Measurements from ENCODE around the gene MGAT5.
"Not testable (repeated sequence)": the region's sequence is repeated elsewhere in the genome, so short reads cannot be mapped to it uniquely, and the experiment has no call there.

Gene MGAT5

DNA sequence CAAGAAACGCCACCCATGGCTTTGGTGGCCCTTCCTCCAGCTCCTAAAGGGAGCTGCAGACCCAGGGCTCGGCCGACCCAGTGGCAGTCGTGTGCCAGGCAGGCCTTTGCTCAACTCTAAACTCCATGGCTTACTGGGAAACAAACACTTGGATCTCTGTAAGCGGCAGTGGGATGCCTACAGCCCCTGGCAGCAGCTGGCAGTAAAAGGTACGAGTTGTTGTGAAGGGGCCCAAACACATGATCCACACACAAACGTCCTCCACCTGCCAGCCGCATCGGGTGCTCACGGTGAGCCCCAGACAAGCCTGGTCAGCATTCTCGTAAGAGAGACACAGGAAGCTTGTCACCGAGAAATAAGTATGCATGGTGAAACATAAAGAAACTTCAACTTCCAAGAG, 214.9 kb downstream of the MGAT5 start:
- no peak for DNase-seq (ENCODE audit: low read depth)

GRCh38 chr2:134469516-134470115, 215.7 kb downstream of the MGAT5 start:
- no peak for DNase-seq (ENCODE audit: low read depth)

GRCh38 chr2:134470561-134471168, 216.8 kb downstream of the MGAT5 start:
- DNase-seq (ENCODE audit: low read depth), result no peak

DNA sequence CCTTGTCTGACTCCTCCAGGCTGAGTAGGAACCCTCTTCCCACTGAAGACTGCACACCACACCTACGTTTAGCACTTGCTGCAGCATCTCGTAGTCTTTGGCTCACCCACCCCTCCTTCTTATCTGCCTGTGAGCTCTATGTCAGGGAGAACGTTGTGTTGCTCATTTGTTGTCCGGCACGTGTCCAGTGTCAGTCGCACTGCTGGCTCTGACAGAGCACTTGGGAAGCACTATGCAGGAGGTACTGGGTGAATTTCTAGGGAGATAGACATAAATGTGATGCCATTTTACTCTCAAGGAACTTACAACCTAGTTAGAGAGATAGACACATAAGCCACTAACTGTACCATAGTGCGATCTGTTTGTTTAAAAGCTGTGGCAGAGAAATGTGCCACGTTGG, 223.1 kb downstream of the MGAT5 start:
- DNase-seq (ENCODE audit: low read depth), result not testable (repeated sequence)

GRCh38 chr2:134479696-134480330, 225.9 kb downstream of the MGAT5 start:
- DNase-seq (ENCODE audit: low read depth), result no peak

GRCh38 chr2:134482131-134482723, 228.4 kb downstream of the MGAT5 start:
- DNase-seq (ENCODE audit: low read depth), result no peak

DNA sequence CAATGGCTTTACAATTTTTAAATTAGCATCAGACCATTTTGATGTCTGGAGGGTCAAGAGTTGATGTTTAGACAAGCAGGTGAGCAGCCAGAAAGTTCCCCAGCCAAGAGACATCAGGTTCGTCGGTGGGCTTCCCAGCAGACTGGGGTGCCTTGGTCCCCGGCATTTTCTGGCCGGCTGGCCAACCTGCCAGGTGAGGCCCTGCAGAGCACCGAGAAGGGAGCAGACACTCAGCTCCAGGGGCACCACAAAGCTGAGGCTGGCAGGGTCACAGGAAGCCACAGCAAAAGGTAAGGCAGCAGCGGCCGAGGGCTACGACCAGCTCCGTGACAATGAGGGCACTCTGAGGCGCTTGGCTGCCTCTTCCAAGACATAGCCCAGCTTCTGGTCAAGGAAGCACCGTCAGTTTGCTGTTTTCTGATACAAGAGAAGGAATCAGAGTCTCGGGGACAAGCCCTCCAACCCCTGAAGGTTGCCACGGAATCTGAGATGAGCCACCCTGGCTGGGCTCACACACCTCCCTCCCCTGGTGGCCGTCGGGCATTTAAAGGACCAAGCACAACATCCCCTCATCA, 229.0 kb downstream of the MGAT5 start:
- DNase-seq (ENCODE audit: low read depth), result no peak

- DNase-seq (ENCODE audit: low read depth), result no peak
Observed at GRCh38 chr2:134489732-134490384, 236.0 kb downstream of the MGAT5 start.

DNA sequence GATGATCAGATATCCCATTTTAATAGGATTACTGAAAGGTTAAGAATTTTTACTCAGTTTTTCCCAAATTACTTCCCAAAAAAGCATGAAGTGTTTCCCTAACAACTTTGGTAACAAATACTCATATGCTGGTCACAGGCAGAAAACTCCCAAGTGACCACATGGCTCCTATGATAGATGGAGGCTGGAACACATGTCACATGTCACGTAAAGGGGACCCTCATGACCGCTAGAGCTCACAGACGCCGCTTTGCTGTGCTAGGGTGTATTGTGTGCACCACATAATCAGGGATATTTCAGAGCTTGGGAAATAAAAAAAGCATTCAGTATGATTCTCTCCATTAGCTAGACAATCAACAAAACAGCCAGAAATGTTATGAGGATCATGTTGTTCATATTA, 236.7 kb downstream of the MGAT5 start:
- no peak for DNase-seq (ENCODE audit: low read depth)

- DNase-seq (ENCODE audit: low read depth), result no peak
Observed at GRCh38 chr2:134491022-134491421, 237.2 kb downstream of the MGAT5 start.

- DNase-seq (ENCODE audit: low read depth), result no peak
Observed at GRCh38 chr2:134491771-134492441, 238.0 kb downstream of the MGAT5 start.

DNA sequence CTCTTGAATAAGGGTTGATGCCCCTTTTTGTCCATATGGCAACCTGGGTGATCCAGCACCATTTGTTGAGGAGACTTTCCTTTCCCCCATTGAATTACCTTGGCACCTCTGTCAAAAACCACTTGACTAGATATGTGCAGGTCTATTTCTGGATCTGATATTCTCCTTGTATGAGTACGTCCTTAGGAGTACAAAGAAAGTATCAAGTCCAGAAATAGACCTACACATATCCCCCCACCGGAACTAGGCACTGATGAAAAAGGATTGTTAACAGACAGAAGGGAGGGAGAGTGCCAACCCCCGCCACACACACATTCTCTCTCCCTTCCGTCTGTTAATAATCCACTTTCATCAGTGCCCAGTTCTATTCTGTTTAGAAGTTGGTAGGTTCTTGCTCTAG, 239.9 kb downstream of the MGAT5 start:
- no peak for DNase-seq (ENCODE audit: low read depth)

GRCh38 chr2:134498654-134499053, 244.8 kb downstream of the MGAT5 start:
- no peak for DNase-seq (ENCODE audit: low read depth)

DNA sequence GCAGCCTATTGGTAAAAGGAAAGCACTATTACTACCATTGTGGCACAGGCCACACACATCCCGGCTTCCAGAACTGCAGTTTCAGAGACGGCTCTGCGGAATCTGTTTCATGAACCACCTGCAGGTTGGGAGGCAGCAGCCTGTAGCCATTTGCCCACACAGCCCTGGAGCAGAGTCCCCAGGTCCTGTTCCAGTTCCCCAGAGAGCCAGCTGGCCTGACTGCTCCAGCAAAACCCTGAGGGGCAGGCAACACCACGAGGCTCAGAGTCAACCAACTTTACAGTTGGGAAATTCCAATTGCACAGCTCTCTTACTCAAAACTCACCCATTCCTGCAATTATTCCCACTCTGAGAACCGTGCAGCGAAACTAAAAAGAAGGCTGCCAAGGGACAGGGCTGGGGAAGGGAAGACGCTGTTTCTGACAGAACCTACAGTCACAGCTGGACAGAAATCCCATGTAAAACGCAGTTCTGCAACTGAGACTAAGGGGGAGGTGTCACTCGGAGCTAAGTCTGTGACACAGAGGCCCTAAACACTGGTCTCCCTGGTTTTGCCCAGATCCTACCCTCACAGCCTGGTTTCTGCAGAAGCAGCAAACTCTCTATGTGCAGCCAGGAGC, 245.5 kb downstream of the MGAT5 start:
- DNase-seq (ENCODE audit: low read depth), result no peak

DNA sequence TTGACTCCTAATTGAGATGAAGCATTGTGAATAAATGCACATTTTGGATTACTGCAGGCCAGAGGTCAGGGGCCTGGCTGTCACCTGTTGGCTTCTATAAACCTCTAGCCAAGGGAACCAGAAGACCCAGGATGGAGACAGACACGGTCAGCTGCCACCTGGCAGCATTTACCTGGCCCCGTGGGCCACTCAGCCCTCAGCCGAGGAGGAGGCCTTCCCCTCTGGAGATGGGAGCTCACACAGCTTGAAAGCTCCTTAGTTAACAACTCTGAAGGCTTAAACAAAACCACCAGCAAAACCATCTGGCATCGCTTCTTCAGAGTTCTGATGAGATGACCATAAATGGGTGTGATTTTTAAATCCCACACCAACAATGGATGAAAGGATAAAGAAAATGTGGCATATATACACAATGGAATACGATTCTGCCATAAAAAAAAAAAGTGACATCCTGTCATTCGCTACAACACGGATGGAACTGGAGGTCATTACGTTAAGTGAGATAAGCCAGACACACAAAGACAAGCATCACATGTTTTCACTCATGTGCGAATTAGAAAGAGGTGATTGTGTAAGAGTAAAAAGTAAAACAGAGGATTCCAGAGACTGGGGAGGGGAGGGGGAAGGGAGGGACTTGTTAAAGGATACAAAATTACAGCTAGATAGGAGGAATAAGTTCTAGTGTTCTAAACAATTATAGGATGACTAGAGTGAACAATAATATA, 246.5 kb downstream of the MGAT5 start:
- no peak for DNase-seq (ENCODE audit: low read depth)

- no peak for DNase-seq (ENCODE audit: low read depth)
Observed at GRCh38 chr2:134501476-134502091, 247.7 kb downstream of the MGAT5 start.

DNA sequence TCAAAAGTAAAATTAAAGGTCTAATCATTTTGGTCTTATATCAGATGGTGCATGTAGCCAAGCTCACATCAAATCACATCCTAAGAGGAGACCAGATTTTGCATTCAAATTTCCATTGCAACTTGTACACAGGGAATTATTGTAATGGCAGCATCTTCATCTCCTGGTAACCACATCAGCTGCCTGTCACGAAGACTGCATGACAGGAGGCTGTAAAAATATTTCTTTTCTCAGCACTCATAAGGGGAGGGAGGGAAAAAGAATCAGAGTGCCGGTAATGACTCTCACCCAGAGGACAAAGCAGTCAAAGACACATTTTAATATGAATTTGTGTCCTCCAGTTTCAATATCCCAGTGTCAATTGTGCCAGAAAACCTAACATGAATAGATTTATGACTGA, 248.2 kb downstream of the MGAT5 start:
- no peak for DNase-seq (ENCODE audit: low read depth)
